GM21576 (cell line): Measurements from ENCODE around the gene INA.
"Not testable (repeated sequence)": the region's sequence is repeated elsewhere in the genome, so short reads cannot be mapped to it uniquely, and the experiment has no call there.

Experiments
- ATAC-seq: cut with Tn5 transposase; IDR thresholded peaks from one replicate; pipeline ENCODE4 v1.9.1; 2021; ENCODE audit warnings: mild to moderate bottlenecking, moderate library complexity; ENCODE audit not compliant: unreplicated experiment

Gene INA

DNA sequence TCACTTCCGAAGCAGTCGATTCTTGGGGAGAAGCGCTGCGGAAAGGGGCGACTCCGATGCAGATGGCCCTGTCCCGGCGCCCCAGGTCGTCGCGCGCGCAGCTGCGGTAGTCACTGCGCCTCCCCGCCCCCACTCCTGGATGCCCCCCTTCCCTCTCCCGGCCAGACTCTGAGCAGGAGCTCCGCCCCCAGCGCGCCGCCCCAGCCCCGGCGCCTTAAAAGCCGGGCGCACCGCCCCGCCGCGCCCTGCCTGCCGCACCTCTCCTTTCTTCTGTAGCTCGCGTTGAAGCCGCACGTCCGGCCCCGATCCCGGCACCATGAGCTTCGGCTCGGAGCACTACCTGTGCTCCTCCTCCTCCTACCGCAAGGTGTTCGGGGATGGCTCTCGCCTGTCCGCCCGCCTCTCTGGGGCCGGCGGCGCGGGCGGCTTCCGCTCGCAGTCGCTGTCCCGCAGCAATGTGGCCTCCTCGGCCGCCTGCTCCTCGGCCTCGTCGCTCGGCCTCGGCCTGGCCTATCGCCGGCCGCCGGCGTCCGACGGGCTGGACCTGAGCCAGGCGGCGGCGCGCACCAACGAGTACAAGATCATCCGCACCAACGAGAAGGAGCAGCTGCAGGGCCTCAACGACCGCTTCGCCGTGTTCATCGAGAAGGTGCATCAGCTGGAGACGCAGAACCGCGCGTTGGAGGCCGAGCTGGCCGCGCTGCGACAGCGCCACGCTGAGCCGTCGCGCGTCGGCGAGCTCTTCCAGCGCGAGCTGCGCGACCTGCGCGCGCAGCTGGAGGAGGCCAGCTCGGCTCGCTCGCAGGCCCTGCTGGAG, at the start of gene INA:
TSS of gene INA (plus strand) at position 243 of the 817 bp plus-strand sequence. CDS start at position 317, 74 bp downstream.
- ATAC-seq: no peak

GRCh38 chr10:103227416-103227815, 49.5 kb upstream of the INA start:
- no peak for ATAC-seq

- ATAC-seq: no peak
Measured at GRCh38 chr10:103231047-103231551, 45.8 kb upstream of the INA start.

DNA sequence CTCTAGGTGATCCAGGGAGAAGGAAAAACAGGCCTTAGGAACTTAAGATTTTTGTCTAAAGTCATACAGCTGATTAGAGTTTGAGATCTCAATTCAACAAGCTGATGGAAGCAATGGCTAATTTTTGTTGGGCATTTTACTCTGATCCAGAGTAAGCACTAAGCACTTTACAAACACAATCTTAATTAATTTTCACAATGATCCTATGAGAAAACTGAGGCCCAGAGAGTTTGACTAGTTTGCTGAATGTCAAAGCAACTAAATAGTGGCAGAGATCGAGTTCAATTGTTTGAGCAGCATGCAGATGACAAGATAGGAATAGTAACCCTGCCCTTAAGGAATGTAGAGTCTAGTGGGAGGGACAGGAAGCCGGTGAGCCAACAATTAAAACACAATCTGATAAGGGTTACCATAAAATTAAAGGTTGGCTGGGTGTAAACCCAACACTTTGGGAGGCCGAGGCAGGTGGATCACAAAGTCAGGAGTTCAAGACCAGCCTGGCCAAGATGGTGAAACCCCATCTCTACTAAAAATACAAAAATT, 44.7 kb upstream of the INA start:
- ATAC-seq: no peak

DNA sequence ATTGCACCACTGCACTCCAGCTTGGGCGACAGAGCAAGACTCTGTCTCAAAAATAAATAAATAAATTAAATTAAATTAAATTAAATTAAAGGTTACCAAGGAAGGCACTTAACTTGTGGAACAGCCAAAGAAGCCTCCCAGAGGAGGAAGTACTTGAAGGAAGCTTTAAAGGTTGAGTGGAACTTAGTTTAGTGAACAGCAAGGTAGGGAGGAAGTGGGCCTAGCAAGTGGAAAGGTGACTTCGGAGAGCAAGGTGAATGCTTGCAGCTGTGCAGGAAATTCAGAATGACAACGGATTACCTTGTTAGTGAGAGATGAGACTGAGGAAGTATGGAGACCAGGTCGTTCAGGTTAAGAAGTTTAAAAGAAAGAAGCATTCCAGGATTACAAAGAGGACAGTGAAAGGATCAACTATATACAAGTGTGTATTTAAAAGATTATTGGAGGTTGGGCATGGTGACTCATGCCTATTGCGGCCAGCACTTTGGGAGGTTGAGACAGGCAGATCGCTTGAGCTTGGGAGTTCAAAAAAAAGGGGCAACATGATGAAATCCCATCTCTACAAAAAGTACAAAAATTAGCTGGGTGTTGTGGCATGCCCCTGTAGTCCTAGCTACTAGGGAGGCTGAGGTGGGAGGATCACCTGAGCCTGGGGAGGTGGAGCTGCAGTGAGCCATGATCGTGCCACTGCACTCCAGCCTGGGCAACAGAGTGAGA, 44.0 kb upstream of the INA start:
- no peak for ATAC-seq

DNA sequence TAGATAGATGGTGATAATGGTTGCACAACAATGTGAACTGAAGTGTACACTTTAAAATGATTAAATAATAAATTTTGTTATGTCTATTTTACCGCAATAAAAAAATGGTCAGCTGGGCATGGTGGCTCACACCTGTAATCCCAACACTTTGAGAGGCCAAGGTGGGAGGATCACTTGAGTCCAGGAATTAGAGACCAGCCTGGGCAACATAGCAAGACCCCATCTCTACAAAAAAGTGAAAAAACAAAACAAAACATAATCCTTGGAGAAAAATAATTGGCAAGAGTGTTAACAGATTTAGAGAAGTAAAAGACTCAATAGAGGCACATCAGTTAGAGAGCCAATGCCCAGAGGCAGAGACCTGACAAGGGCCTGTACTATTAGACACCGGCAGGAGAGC, 41.2 kb upstream of the INA start:
- ATAC-seq: no peak

- ATAC-seq: no peak
Measured at GRCh38 chr10:103238506-103239252, 38.3 kb upstream of the INA start.

GRCh38 chr10:103241262-103242011, 35.5 kb upstream of the INA start:
- ATAC-seq: no peak

DNA sequence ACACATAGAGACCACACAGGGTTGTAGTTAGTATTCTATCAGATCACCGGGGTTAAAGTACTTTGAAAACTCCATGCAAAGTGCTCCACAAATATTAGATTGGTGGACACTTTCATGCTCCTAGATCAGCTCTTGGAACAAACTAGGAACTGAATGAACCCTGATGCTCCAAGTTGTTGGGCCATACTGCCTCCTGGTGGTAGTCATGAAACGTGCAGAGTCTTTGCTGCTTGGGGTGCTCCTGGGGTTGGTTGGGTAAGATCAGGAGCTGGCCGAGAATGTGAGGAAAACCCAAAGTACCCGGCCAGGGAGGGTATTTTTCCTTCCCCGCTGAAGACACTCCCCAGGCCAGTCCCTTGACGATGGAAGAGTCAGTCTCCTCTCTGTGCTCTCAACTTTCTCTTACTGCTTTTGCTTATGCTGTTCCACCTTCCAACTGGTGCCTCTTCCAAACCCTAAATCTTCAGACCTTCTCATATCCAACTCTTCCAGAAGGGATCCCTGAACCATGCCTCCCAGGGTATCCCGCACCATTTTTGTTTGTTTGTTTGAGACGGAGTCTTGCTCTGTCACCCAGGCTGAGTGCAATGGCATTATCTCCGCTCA, 32.2 kb upstream of the INA start:
- ATAC-seq: no peak

DNA sequence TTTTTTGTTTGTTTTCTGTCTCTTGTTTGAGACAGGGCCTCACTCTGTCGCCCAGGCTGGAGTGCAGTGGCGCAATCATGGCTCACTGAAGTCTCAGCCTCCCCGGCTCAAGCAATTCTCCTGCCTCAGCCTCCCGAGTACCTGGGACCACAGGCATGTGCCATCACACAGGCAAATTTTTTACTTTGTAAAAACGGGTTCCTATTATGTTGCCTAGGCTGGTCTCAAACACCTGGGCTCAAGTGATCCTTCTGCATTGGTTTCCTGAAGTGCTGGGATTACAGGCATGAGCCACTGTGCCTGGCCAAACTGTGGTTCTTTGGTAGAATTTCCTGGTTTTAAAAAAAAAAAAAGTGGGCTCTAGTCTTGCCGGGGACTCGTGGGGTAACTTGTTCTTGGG, 31.4 kb upstream of the INA start, which contains the start of gene RPEL1:
TSS of gene RPEL1 (plus strand) at position 301 of the 400 bp plus-strand sequence. CDS start 110 bp downstream, outside the sequence.
- ATAC-seq: not testable (repeated sequence)

- no peak for ATAC-seq
Measured at GRCh38 chr10:103246324-103246723, 30.6 kb upstream of the INA start.

- no peak for ATAC-seq
Measured at GRCh38 chr10:103254113-103254512, 22.8 kb upstream of the INA start.

- ATAC-seq: no peak
Measured at GRCh38 chr10:103254538-103255325, 22.2 kb upstream of the INA start.

DNA sequence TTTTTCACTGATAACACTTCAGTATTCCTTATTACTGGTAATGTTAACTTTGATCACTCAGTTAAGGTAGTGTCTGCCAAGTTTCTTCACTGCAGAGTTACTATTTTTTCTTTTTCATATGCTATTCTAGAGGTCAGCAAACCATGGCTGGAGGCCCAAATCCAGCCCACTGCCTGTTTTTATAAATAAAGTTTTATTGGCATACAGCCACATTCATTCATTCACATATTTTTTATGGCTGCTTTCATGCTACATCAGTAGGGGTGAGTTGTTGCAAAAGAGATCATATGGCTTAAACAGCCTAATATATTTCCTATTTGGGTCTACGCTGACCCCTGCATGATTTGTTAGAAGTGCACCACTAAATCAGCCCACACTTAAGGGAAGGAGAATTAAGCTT, 20.3 kb upstream of the INA start:
- ATAC-seq: no peak

GRCh38 chr10:103257812-103258211, 19.1 kb upstream of the INA start:
- ATAC-seq: no peak

- ATAC-seq: not testable (repeated sequence)
Measured at GRCh38 chr10:103258928-103259327, 18.0 kb upstream of the INA start.

- no peak for ATAC-seq
Measured at GRCh38 chr10:103259989-103260388, 16.9 kb upstream of the INA start.

DNA sequence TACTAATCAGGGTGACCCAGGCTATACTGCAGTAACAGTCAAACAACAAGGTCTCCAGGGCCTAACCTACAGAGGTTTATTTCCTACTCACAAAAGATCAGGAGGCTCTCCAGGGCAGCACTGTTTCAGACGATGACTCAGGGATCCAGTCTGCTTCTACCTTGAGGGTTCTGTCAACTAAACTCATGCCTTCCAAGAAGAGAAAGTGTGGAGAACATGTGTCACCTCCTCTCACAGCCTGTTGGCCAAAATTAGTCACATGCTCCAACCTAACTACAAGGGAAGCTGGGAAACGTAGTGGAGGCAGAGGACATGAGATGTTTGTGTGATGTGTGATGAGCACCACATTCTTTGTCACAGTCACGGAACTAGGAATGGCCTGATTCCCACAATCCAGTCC, 14.7 kb upstream of the INA start:
- no peak for ATAC-seq

DNA sequence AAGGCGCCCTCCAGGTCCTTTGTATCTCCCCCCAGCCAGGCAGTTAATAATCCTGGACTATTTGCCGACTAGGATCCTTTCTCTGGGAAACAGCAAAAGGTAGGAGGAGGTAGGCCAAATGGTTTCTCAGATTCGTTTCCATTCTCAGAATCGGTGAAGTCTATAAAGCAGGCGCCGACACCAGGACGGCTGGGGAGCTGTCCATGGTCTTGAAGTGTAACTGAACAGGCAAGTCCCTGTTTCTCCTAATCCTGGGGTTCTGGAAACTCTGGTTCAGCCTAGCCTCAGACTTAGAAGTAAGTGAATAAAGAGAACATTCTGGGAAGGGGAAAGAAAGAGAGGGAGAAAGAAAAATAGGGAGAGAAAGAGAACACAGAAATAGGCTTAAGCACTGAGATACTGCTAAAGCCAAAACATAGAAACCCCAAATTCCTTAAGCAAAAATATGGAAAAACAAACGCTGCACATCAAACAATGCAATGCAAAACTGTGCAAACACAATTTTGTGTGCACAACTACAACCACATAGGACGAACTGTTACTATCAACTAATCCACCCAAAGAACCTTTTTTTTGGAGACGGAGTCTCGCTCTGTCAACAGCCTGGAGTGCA, 11.1 kb upstream of the INA start:
- ATAC-seq: no peak
